LNCaP clone FGC (cell line): Measurements from ENCODE around the gene CEACAM21.

ENCODE experiments used
- DNase-seq: peaks from one replicate; pipeline ENCODE4 v3.0.0-alpha.2; 2011; ENCODE audit warnings: low read depth
- H3K4me3 ChIP-seq: 2 replicates; pipeline ENCODE4 v1.5.1; 2011; ENCODE audit warnings: mild to moderate bottlenecking, low read depth, low read length, control low read depth
- CTCF ChIP-seq: IDR thresholded peaks from 2 replicates; pipeline ENCODE4 v1.5.1; 2012; ENCODE audit warnings: mild to moderate bottlenecking; ENCODE audit not compliant: control insufficient read depth, insufficient read depth; ENCODE audit errors: extremely low read depth

Gene CEACAM21

GRCh38 chr19:41584260-41584810 lies 8.4 kb downstream of the CEACAM21 start:
- TF ChIP-seq CTCF, result no peak
- no peak for DNase-seq

DNA sequence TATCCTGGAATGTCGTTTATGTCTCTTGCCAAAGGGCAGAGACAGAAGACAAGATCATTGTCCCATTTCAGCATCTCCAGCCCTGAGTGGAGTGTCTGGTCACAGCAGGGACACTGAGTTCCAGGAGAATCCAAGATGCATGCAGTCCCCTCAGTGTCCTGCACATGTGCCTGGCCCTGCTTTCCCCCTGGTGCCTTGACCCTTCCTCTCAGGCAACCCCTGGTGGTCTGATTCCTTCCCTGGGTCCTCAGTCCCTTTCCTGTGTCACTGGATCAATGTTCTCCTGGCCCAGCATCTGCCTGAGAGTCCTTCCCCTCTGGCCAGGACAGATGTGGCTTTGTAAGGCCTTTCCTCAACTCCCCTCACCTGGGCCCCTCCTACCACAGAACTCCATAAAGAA lies 9.0 kb downstream of the CEACAM21 start:
- no peak for TF ChIP-seq CTCF
- H3K4me3 ChIP-seq, result no peak overlapping the region
- DNase-seq, result no peak

More at GRCh38 chr19:41584260-41584810, 8.4 kb downstream of the CEACAM21 start:
- no peak overlapping the region for H3K4me3 ChIP-seq

GRCh38 chr19:41586064-41586463 lies 10.1 kb downstream of the CEACAM21 start:
- no peak for TF ChIP-seq CTCF
- DNase-seq, result no peak
- H3K4me3 ChIP-seq, result no peak overlapping the region

DNA sequence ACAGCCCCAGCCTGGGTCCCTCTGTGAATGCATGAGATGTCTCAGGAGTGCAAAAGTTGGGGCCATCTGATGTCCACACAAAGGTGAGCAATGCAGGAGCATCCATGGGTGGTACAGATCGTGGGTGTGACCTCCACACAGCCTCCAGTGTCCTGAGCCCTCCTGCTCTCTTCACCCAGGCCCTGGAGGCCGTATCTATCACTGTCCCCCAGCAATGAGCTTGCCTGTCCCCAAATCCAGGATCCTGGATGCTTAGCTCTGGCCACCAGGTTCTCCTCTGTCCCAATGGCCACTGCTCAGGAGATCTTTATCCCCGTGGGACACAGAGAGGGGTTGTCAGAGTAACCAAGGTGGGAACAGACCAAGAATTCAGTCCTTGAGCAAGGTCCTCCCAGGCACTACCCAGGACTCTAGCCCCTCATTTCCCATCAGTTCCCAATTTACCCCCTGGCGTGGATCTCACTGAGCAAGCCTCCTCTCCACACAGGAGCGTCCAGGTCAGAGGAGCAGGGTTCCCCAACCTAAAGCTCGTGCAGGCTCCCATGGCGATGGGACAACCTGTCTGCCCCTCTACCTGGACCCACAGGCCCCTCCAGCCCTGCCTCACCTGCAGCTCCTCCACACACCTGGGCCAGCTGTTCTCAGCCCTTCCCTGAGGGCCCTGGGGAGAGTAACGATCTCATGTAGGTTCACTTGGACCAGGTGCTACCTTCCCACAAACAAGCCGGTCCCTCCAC lies 11.3 kb downstream of the CEACAM21 start:
- no peak overlapping the region for H3K4me3 ChIP-seq
- DNase-seq, result no peak
- no peak for TF ChIP-seq CTCF

- TF ChIP-seq CTCF, result no peak
- no peak for DNase-seq
- no peak overlapping the region for H3K4me3 ChIP-seq
These were observed 11.9 kb downstream of the CEACAM21 start for GRCh38 chr19:41587838-41588210.

- no peak for DNase-seq
- TF ChIP-seq CTCF, result no peak
- H3K4me3 ChIP-seq, result no peak overlapping the region
These were observed 12.7 kb downstream of the CEACAM21 start for GRCh38 chr19:41588497-41589209.
